Testis (tissue), 2 donors: Measurements from ENCODE around the gene C12orf75.
"Not testable (repeated sequence)": the region's sequence is repeated elsewhere in the genome, so short reads cannot be mapped to it uniquely, and the experiment has no call there.

Experiments
- CTCF ChIP-seq, 3 experiments: fragments of 450-650 bp in 2 of 3; fragments of 200-600 bp in 1 of 3; sonication (generic) in 1 of 3; IDR thresholded peaks; one replicate each; pipeline ENCODE4 v1.5.1; 2016 to 2019; ENCODE audit warnings: antibody characterized with exemption in 3 of 3, mild to moderate bottlenecking in 2 of 3, moderate library complexity in 1 of 3
- POLR2A ChIP-seq: fragments of 450-650 bp; IDR thresholded peaks from one replicate; pipeline ENCODE4 v1.6.1; 2017; ENCODE audit warnings: antibody characterized with exemption, mild to moderate bottlenecking, moderate library complexity

- not testable (repeated sequence) for TF ChIP-seq CTCF (IDR thresholded peaks at IDR 0.05); POLR2A
Measured at GRCh38 chr12:105332286-105332685, 1.8 kb downstream of the C12orf75 start.
